GM13976 (cell line): ENCODE data around the gene GNA12.
A peak's percentile ranks its signal among the peaks of the same experiment; 100 is the strongest.

Experiments
- DNase-seq: peaks from one replicate; pipeline ENCODE4 v3.0.0; 2012; ENCODE audit warnings: low spot score
- CTCF ChIP-seq: IDR thresholded peaks from 2 replicates; pipeline ENCODE4 v1.5.1; 2012; ENCODE audit warnings: borderline replicate concordance, mild to moderate bottlenecking; ENCODE audit not compliant: insufficient read depth; ENCODE audit errors: extremely low read depth, missing control alignments, control extremely low read depth
- in situ Hi-C: fragments of 300-500 bp; cut with MboI; formaldehyde crosslinking; loops from one replicate; pipeline ENCODE4 v1.12.0; 2022; ENCODE audit warnings: low sequenced_read_pairs, mixed read lengths, inconsistent platforms; ENCODE audit not compliant: unreplicated experiment

GNA12 gene

GRCh38 chr7:2819954-2820397 is 24.1 kb downstream of the GNA12 start:
- in situ Hi-C loops, result no loop called here
- TF ChIP-seq CTCF, result no peak
- no peak for DNase-seq

- in situ Hi-C loops, result no loop called here
- TF ChIP-seq CTCF, result no peak
- peak; percentile 60 for DNase-seq
These were observed 24.8 kb downstream of the GNA12 start for GRCh38 chr7:2819161-2819953.

- in situ Hi-C loops, result no loop called here
- peak; percentile 60 for DNase-seq
- no peak for TF ChIP-seq CTCF
These were observed 25.5 kb downstream of the GNA12 start for GRCh38 chr7:2818653-2819052.

- TF ChIP-seq CTCF, result no peak
- in situ Hi-C loops, result no loop called here
- DNase-seq, result no peak
These were observed 26.0 kb downstream of the GNA12 start for GRCh38 chr7:2818121-2818520.

GRCh38 chr7:2817456-2817855 is 26.7 kb downstream of the GNA12 start:
- in situ Hi-C loops, result no loop called here
- no peak for DNase-seq
- no peak for TF ChIP-seq CTCF

GRCh38 chr7:2815875-2816245 is 28.2 kb downstream of the GNA12 start:
- TF ChIP-seq CTCF, result no peak
- in situ Hi-C loops, result no loop called here
- no peak for DNase-seq
